ENCODE measurements around the gene TMEM53.

TMEM53 gene

GRCh38 chr1:44664730-44665370 is 9.4 kb downstream of the TMEM53 start:
- DNase-seq: no peak

GRCh38 chr1:44663417-44663816 is 10.9 kb downstream of the TMEM53 start:
- Histone ChIP-seq H3K79me1 (ENCODE audit: low read length) (no peaks in the 10 kb centered on the region), H3K4me3 (ENCODE audit: low read length) (no peak overlapping the region), H3K4me1 (ENCODE audit: control insufficient read depth, low read depth, low read length) (no peaks in the 10 kb centered on the region), H2BK15ac (replicated peaks; ENCODE audit: low read depth) (no peak overlapping the region), H3K56ac (ENCODE audit: low read length) (no peak overlapping the region), H3K23ac (ENCODE audit: low read length) (no peak overlapping the region), H3K79me2 (ENCODE audit: control insufficient read depth, insufficient read depth, low read length) (no peaks in the 10 kb centered on the region), H4K8ac (ENCODE audit: low read depth, low read length) (no peak overlapping the region), H2BK5ac (ENCODE audit: low read length) (no peak overlapping the region), H3K9ac (ENCODE audit: low read length) (no peak overlapping the region), H3K36me3 (ENCODE audit: control insufficient read depth, insufficient read depth, low read length) (no peaks in the 10 kb centered on the region), H4K5ac (ENCODE audit: low read length) (no peak overlapping the region), H3K27ac (ENCODE audit: low read depth, low read length) (no peak overlapping the region), H2AK5ac (ENCODE audit: low read length) (no peak overlapping the region), H3K4ac (ENCODE audit: low read depth, low read length) (no peak overlapping the region), H3K27me3 (ENCODE audit: insufficient read depth, low read length, poor library complexity) (no peaks in the 10 kb centered on the region), H3K18ac (ENCODE audit: low read length) (no peak overlapping the region), H3K4me2 (ENCODE audit: low read length) (no peak overlapping the region), H2BK120ac (ENCODE audit: low read depth, low read length) (no peak overlapping the region)
- no peak for DNase-seq
- WGBS (ENCODE audit: extremely low coverage, insufficient coverage, low lambda C conversion rate): no CpG with 5 or more reads among the region's 5 CpGs

More at GRCh38 chr1:44664730-44665370, 9.4 kb downstream of the TMEM53 start:
- Histone ChIP-seq H4K8ac (ENCODE audit: low read depth, low read length) (no peak overlapping the region), H4K5ac (ENCODE audit: low read length) (no peak overlapping the region), H3K79me1 (ENCODE audit: low read length) (no peaks in the 10 kb centered on the region), H3K27ac (ENCODE audit: low read depth, low read length) (no peak overlapping the region), H2BK120ac (ENCODE audit: low read depth, low read length) (no peak overlapping the region), H3K4me3 (ENCODE audit: low read length) (no peak overlapping the region), H2BK5ac (ENCODE audit: low read length) (no peak overlapping the region), H3K79me2 (ENCODE audit: control insufficient read depth, insufficient read depth, low read length) (no peaks in the 10 kb centered on the region), H3K27me3 (ENCODE audit: insufficient read depth, low read length, poor library complexity) (no peaks in the 10 kb centered on the region), H3K4me1 (ENCODE audit: control insufficient read depth, low read depth, low read length) (no peaks in the 10 kb centered on the region), H3K4me2 (ENCODE audit: low read length) (no peak overlapping the region), H3K23ac (ENCODE audit: low read length) (no peak overlapping the region), H2AK5ac (ENCODE audit: low read length) (no peak overlapping the region), H3K56ac (ENCODE audit: low read length) (no peak overlapping the region), H3K4ac (ENCODE audit: low read depth, low read length) (no peak overlapping the region), H3K36me3 (ENCODE audit: control insufficient read depth, insufficient read depth, low read length) (no peaks in the 10 kb centered on the region), H3K9ac (ENCODE audit: low read length) (no peak overlapping the region), H2BK15ac (replicated peaks; ENCODE audit: low read depth) (no peak overlapping the region), H3K18ac (ENCODE audit: low read length) (no peak overlapping the region)
- no CpG with 5 or more reads among the region's 12 CpGs for WGBS (ENCODE audit: extremely low coverage, insufficient coverage, low lambda C conversion rate)

- no peak for DNase-seq
- Histone ChIP-seq H3K9ac (ENCODE audit: low read length) (no peak overlapping the region), H3K27me3 (ENCODE audit: insufficient read depth, low read length, poor library complexity) (no peaks in the 10 kb centered on the region), H3K56ac (ENCODE audit: low read length) (no peak overlapping the region), H2BK5ac (ENCODE audit: low read length) (no peak overlapping the region), H2BK120ac (ENCODE audit: low read depth, low read length) (no peak overlapping the region), H3K79me1 (ENCODE audit: low read length) (no peaks in the 10 kb centered on the region), H2BK15ac (replicated peaks; ENCODE audit: low read depth) (no peak overlapping the region), H2AK5ac (ENCODE audit: low read length) (no peak overlapping the region), H3K4me3 (ENCODE audit: low read length) (no peak overlapping the region), H4K8ac (ENCODE audit: low read depth, low read length) (no peak overlapping the region), H3K79me2 (ENCODE audit: control insufficient read depth, insufficient read depth, low read length) (no peaks in the 10 kb centered on the region), H3K23ac (ENCODE audit: low read length) (no peak overlapping the region), H3K4me2 (ENCODE audit: low read length) (no peak overlapping the region), H3K18ac (ENCODE audit: low read length) (no peak overlapping the region), H4K5ac (ENCODE audit: low read length) (no peak overlapping the region), H3K4me1 (ENCODE audit: control insufficient read depth, low read depth, low read length) (no peaks in the 10 kb centered on the region), H3K4ac (ENCODE audit: low read depth, low read length) (no peak overlapping the region), H3K36me3 (ENCODE audit: control insufficient read depth, insufficient read depth, low read length) (no peaks in the 10 kb centered on the region), H3K27ac (ENCODE audit: low read depth, low read length) (no peak overlapping the region)
- no CpG with 5 or more reads among the region's 5 CpGs for WGBS (ENCODE audit: extremely low coverage, insufficient coverage, low lambda C conversion rate)
Measured at GRCh38 chr1:44662683-44663030, 11.6 kb downstream of the TMEM53 start.

- Histone ChIP-seq H3K79me2 (ENCODE audit: control insufficient read depth, insufficient read depth, low read length) (no peaks in the 10 kb centered on the region), H2BK15ac (replicated peaks; ENCODE audit: low read depth) (no peak overlapping the region), H3K4me3 (ENCODE audit: low read length) (no peak overlapping the region), H3K4me2 (ENCODE audit: low read length) (no peak overlapping the region), H3K18ac (ENCODE audit: low read length) (no peak overlapping the region), H3K36me3 (ENCODE audit: control insufficient read depth, insufficient read depth, low read length) (no peaks in the 10 kb centered on the region), H4K5ac (ENCODE audit: low read length) (no peak overlapping the region), H3K27me3 (ENCODE audit: insufficient read depth, low read length, poor library complexity) (no peaks in the 10 kb centered on the region), H3K4me1 (ENCODE audit: control insufficient read depth, low read depth, low read length) (no peaks in the 10 kb centered on the region), H3K56ac (ENCODE audit: low read length) (no peak overlapping the region), H3K27ac (ENCODE audit: low read depth, low read length) (no peak overlapping the region), H3K79me1 (ENCODE audit: low read length) (no peaks in the 10 kb centered on the region), H2BK120ac (ENCODE audit: low read depth, low read length) (no peak overlapping the region), H2AK5ac (ENCODE audit: low read length) (no peak overlapping the region), H3K23ac (ENCODE audit: low read length) (no peak overlapping the region), H3K9ac (ENCODE audit: low read length) (no peak overlapping the region), H2BK5ac (ENCODE audit: low read length) (no peak overlapping the region), H3K4ac (ENCODE audit: low read depth, low read length) (no peak overlapping the region), H4K8ac (ENCODE audit: low read depth, low read length) (no peak overlapping the region)
- WGBS (ENCODE audit: extremely low coverage, insufficient coverage, low lambda C conversion rate): no CpG with 5 or more reads among the region's 15 CpGs
- DNase-seq: no peak
Measured at GRCh38 chr1:44661781-44662682, 12.2 kb downstream of the TMEM53 start.

GRCh38 chr1:44660176-44660575 is 14.1 kb downstream of the TMEM53 start:
- no peak overlapping the region for H4K5ac ChIP-seq (ENCODE audit: low read length)
- H3K4me3 ChIP-seq (ENCODE audit: low read length): no peak overlapping the region
- no peak overlapping the region for H2BK120ac ChIP-seq (ENCODE audit: low read depth, low read length)
- no peak overlapping the region for H3K27ac ChIP-seq (ENCODE audit: low read depth, low read length)
- no peak overlapping the region for H3K23ac ChIP-seq (ENCODE audit: low read length)
- H3K56ac ChIP-seq (ENCODE audit: low read length): no peak overlapping the region
- no peaks in the 10 kb centered on the region for H3K36me3 ChIP-seq (ENCODE audit: control insufficient read depth, insufficient read depth, low read length)
- no peaks in the 10 kb centered on the region for H3K79me2 ChIP-seq (ENCODE audit: control insufficient read depth, insufficient read depth, low read length)
- H2BK15ac ChIP-seq (replicated peaks; ENCODE audit: low read depth): no peak overlapping the region
- H3K18ac ChIP-seq (ENCODE audit: low read length): no peak overlapping the region
- H3K4me2 ChIP-seq (ENCODE audit: low read length): no peak overlapping the region
- DNase-seq: no peak
- H3K27me3 ChIP-seq (ENCODE audit: insufficient read depth, low read length, poor library complexity): no peaks in the 10 kb centered on the region
- H3K4me1 ChIP-seq (ENCODE audit: control insufficient read depth, low read depth, low read length): no peaks in the 10 kb centered on the region
- no peaks in the 10 kb centered on the region for H3K79me1 ChIP-seq (ENCODE audit: low read length)
- H2BK5ac ChIP-seq (ENCODE audit: low read length): no peak overlapping the region
- no peak overlapping the region for H3K4ac ChIP-seq (ENCODE audit: low read depth, low read length)
- no peak overlapping the region for H3K9ac ChIP-seq (ENCODE audit: low read length)
- H4K8ac ChIP-seq (ENCODE audit: low read depth, low read length): no peak overlapping the region
- H2AK5ac ChIP-seq (ENCODE audit: low read length): no peak overlapping the region
- no CpG with 5 or more reads among the region's 9 CpGs for WGBS (ENCODE audit: extremely low coverage, insufficient coverage, low lambda C conversion rate)
